Natural killer cell (primary cell): ENCODE results near the gene POGZ. TPM values are rescaled to one million over a fixed set of nuclear protein-coding genes. Genes with fewer than 3 reads are reported as not detected.

Source experiments
- ATAC-seq, 3 donors: fragments of 150-1000 bp in 2 of 3; fragments of 200-7000 bp in 1 of 3; cut with Tn5 transposase; 1 replicate in 1 of 3; 2 replicates in 2 of 3; pipeline ENCODE4 v1.10.0; 2021; ENCODE audit warnings: mild to moderate bottlenecking in 2 of 3, moderate library complexity in 2 of 3
- DNase-seq, 2 donors: peaks; one replicate each; pipeline versions ENCODE4 v3.0.0 to v3.0.0-alpha.2; 2013 to 2021; ENCODE audit warnings: mixed read lengths in 1 of 2
- H3K27ac ChIP-seq: one replicate; pipeline ENCODE4 v1.5.1; 2013; ENCODE audit warnings: mild to moderate bottlenecking, low read length
- H3K27me3 ChIP-seq: one replicate; pipeline ENCODE4 v1.6.1; 2013; ENCODE audit warnings: low read length; ENCODE audit not compliant: control insufficient read depth, insufficient read depth
- H3K36me3 ChIP-seq: one replicate; pipeline ENCODE4 v1.6.1; 2013; ENCODE audit warnings: low read length; ENCODE audit not compliant: control insufficient read depth, insufficient read depth
- H3K4me1 ChIP-seq: one replicate; pipeline ENCODE4 v1.6.1; 2013; ENCODE audit warnings: low read length; ENCODE audit not compliant: control insufficient read depth, insufficient read depth
- H3K4me3 ChIP-seq: one replicate; pipeline ENCODE4 v1.5.1; 2013; ENCODE audit warnings: low read length
- H3K9me3 ChIP-seq: one replicate; pipeline ENCODE4 v1.6.1; 2013; ENCODE audit warnings: low read length; ENCODE audit not compliant: control insufficient read depth, insufficient read depth
- H3K27ac Mint-ChIP-seq, 2 donors: one replicate each; pipeline ENCODE4 v1.8.0; 2022; ENCODE audit warnings: mild to moderate bottlenecking in 2 of 2, mixed read lengths in 2 of 2, moderate library complexity in 1 of 2
- H3K27me3 Mint-ChIP-seq, 2 donors: one replicate each; pipeline ENCODE4 v1.8.0; 2022; ENCODE audit warnings: low read depth in 2 of 2, mixed read lengths in 2 of 2
- H3K36me3 Mint-ChIP-seq: one replicate; pipeline ENCODE4 v1.8.0; 2022; ENCODE audit warnings: mixed read lengths
- H3K4me1 Mint-ChIP-seq, 2 donors: one replicate each; pipeline ENCODE4 v1.8.0; 2022; ENCODE audit warnings: mixed read lengths in 2 of 2
- H3K4me3 Mint-ChIP-seq: one replicate; pipeline ENCODE4 v1.8.0; 2022; ENCODE audit warnings: mild to moderate bottlenecking, moderate library complexity, mixed read lengths
- H3K9me3 Mint-ChIP-seq, 2 donors: one replicate each; pipeline ENCODE4 v1.8.0; 2022; ENCODE audit warnings: mixed read lengths in 2 of 2
- WGBS: methylation state at CpG from one replicate; pipeline ENCODE4 v1.1.7; 2013; ENCODE audit warnings: missing lambda C conversion rate; ENCODE audit not compliant: insufficient coverage; 5-methylcytosine and 5-hydroxymethylcytosine counted together
- intact Hi-C: fragments of 100-400 bp; cut with micrococcal nuclease; formaldehyde crosslinking; loops from one replicate; pipeline ENCODE4 v1.14.2; 2022
- total RNA-seq, 4 donors: library from RNA; stranded (reverse); fragments of 120-200 nt in 1 of 4; gene quantifications; one replicate each; pipeline versions ENCODE4 v1.2.3 to v1.2.4, GENCODE V29; 2013 to 2022
- TF ChIP-seq, protein P1 (sequence below): fragments of 200-600 bp; IDR thresholded peaks from one replicate; pipeline ENCODE4 v1.8.0; 2022; ENCODE audit warnings: antibody characterized with exemption

POGZ gene
- total RNA-seq, 3 donors from 2014 or later (not counting 1 experiment from before 2014, with no cell fraction given): 106 to 129 (median 121) TPM

DNA sequence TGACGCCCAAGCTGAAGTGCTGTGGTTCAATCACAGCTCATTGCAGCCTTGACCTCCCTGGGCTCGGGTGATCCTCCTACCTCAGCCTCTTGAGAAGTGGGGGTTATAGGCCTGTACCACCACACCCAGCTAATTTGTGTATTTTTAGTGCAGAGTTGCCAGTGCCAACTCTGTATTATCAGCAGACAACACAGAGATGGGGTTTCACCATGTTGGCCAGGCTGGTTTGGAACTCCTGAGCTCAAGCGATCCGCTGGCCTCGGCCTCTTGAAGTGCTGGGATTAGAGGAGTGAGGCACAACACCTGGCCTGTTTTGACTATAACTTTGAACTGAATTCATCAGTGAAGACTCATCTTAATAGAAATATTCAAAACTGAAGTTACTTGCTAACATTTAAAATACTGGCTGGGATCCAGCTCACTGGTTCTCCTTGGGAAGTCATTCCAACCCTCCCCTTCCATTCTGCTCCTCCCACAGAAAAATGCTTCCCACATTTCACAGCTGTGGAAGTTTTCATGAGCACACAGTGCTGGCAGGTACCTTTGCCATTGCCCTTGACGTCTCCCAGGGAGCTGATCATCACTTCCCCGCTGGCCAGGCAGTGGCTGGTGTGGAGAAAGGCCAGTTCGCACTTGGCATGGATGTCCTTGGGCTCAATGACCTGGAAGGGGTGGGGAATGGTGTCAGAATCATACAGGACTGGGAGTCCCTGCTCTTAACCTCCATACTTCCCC, 91.5 kb downstream of the POGZ start:
- Histone ChIP-seq H3K27me3 (no peaks in the 10 kb centered on the region), H3K9me3 (no peaks in the 10 kb centered on the region), H3K27ac (no peak overlapping the region), H3K36me3 (no peaks in the 10 kb centered on the region), H3K4me3 (no peak overlapping the region), H3K4me1 (peaks cover 9% of the 10 kb centered on the region)
- Mint-ChIP-seq H3K36me3 (no peaks in the 10 kb centered on the region), H3K27ac (no peak overlapping the region), H3K4me3 (no peak overlapping the region), H3K27me3 (no peaks in the 10 kb centered on the region), H3K9me3 (no peaks in the 10 kb centered on the region), H3K4me1 (no peaks in the 10 kb centered on the region)
- WGBS: 94% methylated on average over 7 of the region's 8 CpGs
- DNase-seq (no peak), ATAC-seq (no peak)
- intact Hi-C loops: no loop called here
- TF ChIP-seq, protein P1, sequence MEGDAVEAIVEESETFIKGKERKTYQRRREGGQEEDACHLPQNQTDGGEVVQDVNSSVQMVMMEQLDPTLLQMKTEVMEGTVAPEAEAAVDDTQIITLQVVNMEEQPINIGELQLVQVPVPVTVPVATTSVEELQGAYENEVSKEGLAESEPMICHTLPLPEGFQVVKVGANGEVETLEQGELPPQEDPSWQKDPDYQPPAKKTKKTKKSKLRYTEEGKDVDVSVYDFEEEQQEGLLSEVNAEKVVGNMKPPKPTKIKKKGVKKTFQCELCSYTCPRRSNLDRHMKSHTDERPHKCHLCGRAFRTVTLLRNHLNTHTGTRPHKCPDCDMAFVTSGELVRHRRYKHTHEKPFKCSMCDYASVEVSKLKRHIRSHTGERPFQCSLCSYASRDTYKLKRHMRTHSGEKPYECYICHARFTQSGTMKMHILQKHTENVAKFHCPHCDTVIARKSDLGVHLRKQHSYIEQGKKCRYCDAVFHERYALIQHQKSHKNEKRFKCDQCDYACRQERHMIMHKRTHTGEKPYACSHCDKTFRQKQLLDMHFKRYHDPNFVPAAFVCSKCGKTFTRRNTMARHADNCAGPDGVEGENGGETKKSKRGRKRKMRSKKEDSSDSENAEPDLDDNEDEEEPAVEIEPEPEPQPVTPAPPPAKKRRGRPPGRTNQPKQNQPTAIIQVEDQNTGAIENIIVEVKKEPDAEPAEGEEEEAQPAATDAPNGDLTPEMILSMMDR: no peak

DNA sequence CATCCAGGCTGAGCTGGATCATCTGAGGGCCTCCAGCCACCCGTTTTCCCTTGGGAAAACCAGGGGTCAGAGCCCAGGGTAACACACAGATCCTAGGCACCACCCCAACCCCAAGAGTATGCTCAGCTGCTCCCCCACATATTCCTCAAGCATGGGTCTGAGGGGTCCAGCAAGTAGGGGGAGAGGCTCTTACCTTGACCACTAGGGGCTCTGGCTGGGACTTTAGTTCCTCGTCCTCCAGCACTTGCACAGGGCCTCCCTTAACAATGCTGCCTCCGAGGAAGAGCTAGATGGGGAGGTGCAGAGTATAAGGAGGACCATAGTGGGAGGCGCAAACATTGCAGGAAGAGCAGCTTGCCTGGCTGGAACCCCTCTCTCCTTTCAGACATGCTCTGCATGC, 94.3 kb downstream of the POGZ start:
- no peaks in the 10 kb centered on the region for H3K27me3 Mint-ChIP-seq
- Histone ChIP-seq H3K27ac (no peak overlapping the region), H3K27me3 (no peaks in the 10 kb centered on the region), H3K9me3 (peaks cover 6% of the 10 kb centered on the region), H3K4me1 (peaks cover 4% of the 10 kb centered on the region), H3K4me3 (no peak overlapping the region), H3K36me3 (no peaks in the 10 kb centered on the region)
- peaks cover 0 to 4% of the 10 kb centered on the region in 2 donors for H3K9me3 Mint-ChIP-seq
- no peak for ATAC-seq
- intact Hi-C loops: no loop called here
- no peak overlapping the region for H3K27ac Mint-ChIP-seq
- TF ChIP-seq, protein P1: no peak
- H3K4me1 Mint-ChIP-seq: no peaks in the 10 kb centered on the region
- DNase-seq: no peak
- H3K36me3 Mint-ChIP-seq: no peaks in the 10 kb centered on the region
- WGBS: 88% methylated on average over 4 of the region's 4 CpGs
- H3K4me3 Mint-ChIP-seq: no peak overlapping the region

DNA sequence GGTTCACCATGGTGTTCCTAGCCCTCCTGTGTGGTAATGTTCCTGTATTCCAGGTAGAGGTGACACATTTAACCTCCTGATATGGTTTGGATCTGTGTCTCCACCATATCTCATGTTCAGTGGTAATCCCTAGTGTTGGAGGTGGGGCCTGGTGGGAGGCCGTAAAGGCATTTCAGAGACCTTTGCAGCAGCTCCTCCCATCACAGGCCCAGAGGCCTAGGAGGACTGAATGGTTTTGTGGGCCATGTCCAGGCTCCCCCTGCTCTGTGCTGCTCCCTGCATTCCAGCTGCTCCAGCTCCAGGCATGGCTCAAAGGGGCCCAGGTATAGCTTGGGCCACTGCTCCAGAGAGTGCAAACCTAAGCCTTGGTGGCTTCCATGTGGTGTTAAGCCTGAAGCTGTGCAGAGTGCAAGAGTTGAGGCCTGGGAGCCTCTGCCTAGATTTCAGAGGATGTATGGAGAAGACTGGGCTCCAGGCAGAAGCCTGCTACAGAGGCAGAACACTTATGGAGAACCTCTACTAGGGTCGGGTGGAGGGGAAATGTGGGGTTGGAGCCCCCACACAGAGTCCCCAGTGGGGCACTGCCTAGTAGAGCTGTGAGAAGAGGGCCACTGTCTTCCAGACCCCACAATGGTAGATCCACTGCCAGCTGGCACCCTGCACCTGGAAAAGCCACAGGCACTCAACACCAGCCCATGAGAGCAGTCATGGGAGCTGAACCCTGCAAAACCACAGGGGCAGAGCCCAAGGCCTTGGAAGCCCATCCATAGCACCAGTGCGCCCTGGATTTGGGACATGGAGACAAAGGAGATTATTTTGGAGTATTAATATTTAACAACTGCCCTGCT, 96.8 kb downstream of the POGZ start:
- Mint-ChIP-seq H3K27ac (no peak overlapping the region), H3K4me1 (no peaks in the 10 kb centered on the region), H3K36me3 (no peaks in the 10 kb centered on the region), H3K27me3 (no peaks in the 10 kb centered on the region), H3K4me3 (no peak overlapping the region), H3K9me3 (peaks cover 0 to 4% of the 10 kb centered on the region in 2 donors)
- Histone ChIP-seq H3K27me3 (no peaks in the 10 kb centered on the region), H3K4me1 (no peaks in the 10 kb centered on the region), H3K27ac (no peak overlapping the region), H3K36me3 (no peaks in the 10 kb centered on the region), H3K4me3 (no peak overlapping the region), H3K9me3 (peaks cover 6% of the 10 kb centered on the region)
- DNase-seq (no peak), ATAC-seq (no peak)
- TF ChIP-seq, protein P1: no peak
- 92% methylated on average over 2 of the region's 3 CpGs for WGBS
- intact Hi-C loops: no loop called here
